Measurements from ENCODE around the gene PLSCR5. TPM values are rescaled to one million over a fixed set of nuclear protein-coding genes. Genes with fewer than 3 reads are reported as not detected.

The PLSCR5 gene
- total and polyA plus RNA-seq, 9 donors, result not detected

GRCh38 chr3:146634346-146634745 lies 29.2 kb upstream of the PLSCR5 start:
- no peak overlapping the region for H3K4me3 ChIP-seq (ENCODE audit: low read length)
- 70% methylated on average over 1 of the region's 3 CpGs for WGBS (ENCODE audit: insufficient coverage)

GRCh38 chr3:146628671-146629070 lies 23.5 kb upstream of the PLSCR5 start:
- Histone ChIP-seq H3K4me3 (ENCODE audit: low read length) (no peak overlapping the region), H3K36me3 (ENCODE audit: control insufficient read depth, insufficient read depth, low read length) (no peaks in the 10 kb centered on the region), H3K9me3 (replicated peaks; ENCODE audit: control insufficient read depth, low read depth, low read length) (no peaks in the 10 kb centered on the region), H3K27me3 (ENCODE audit: control insufficient read depth, insufficient read depth, low read length) (no peaks in the 10 kb centered on the region), H3K27ac (ENCODE audit: low read length) (no peak overlapping the region), H3K4me1 (ENCODE audit: control insufficient read depth, insufficient read depth, low read length) (no peaks in the 10 kb centered on the region)
- no peak for DNase-seq

More at GRCh38 chr3:146634346-146634745, 29.2 kb upstream of the PLSCR5 start:
- DNase-seq, result no peak
- no peaks in the 10 kb centered on the region for H3K27me3 ChIP-seq (ENCODE audit: control insufficient read depth, insufficient read depth, low read length)
- no peak overlapping the region for H3K27ac ChIP-seq (ENCODE audit: low read length)
- H3K9me3 ChIP-seq (replicated peaks; ENCODE audit: control insufficient read depth, low read depth, low read length), result no peaks in the 10 kb centered on the region
- H3K4me1 ChIP-seq (ENCODE audit: control insufficient read depth, insufficient read depth, low read length), result no peaks in the 10 kb centered on the region
- no peaks in the 10 kb centered on the region for H3K36me3 ChIP-seq (ENCODE audit: control insufficient read depth, insufficient read depth, low read length)

- WGBS (ENCODE audit: insufficient coverage), result 76% methylated on average over 4 of the region's 8 CpGs
- no peaks in the 10 kb centered on the region for H3K4me1 ChIP-seq (ENCODE audit: control insufficient read depth, insufficient read depth, low read length)
- H3K4me3 ChIP-seq (ENCODE audit: low read length), result no peak overlapping the region
- no peaks in the 10 kb centered on the region for H3K27me3 ChIP-seq (ENCODE audit: control insufficient read depth, insufficient read depth, low read length)
- H3K27ac ChIP-seq (ENCODE audit: low read length), result no peak overlapping the region
- no peak for DNase-seq
- no peaks in the 10 kb centered on the region for H3K9me3 ChIP-seq (replicated peaks; ENCODE audit: control insufficient read depth, low read depth, low read length)
- no peaks in the 10 kb centered on the region for H3K36me3 ChIP-seq (ENCODE audit: control insufficient read depth, insufficient read depth, low read length)
Observed at GRCh38 chr3:146626403-146627122, 21.4 kb upstream of the PLSCR5 start.

DNA sequence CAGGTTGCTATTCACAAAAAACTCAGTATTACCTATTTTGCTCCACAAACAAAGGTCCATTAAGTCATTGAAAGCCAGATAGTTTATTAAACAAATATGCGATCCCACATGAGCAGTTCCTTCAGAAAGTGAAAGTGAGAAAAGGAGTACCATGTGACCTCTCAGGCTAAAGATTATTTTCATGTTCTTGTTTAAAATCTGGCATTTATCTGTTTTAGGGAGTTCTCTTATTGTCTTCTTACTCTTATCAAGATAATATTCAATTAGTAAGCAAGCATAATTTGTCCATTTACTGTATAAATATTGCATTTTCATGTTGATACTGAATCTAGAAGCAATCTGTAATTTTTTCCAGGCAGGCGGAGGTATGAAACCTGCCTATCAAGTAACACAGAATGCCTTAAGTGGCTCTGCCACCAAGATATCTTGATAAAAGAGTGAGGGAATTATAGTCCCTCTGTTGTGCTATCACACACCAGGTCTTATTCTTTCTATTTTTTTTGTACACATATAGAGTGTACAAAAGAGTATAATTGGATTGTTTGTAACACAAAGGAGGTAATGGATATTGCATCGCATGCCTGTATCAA lies 20.1 kb upstream of the PLSCR5 start:
- Histone ChIP-seq H3K27ac (ENCODE audit: low read length) (no peak overlapping the region), H3K27me3 (ENCODE audit: control insufficient read depth, insufficient read depth, low read length) (no peaks in the 10 kb centered on the region), H3K36me3 (ENCODE audit: control insufficient read depth, insufficient read depth, low read length) (no peaks in the 10 kb centered on the region), H3K4me1 (ENCODE audit: control insufficient read depth, insufficient read depth, low read length) (no peaks in the 10 kb centered on the region), H3K9me3 (replicated peaks; ENCODE audit: control insufficient read depth, low read depth, low read length) (no peaks in the 10 kb centered on the region), H3K4me3 (ENCODE audit: low read length) (no peak overlapping the region)
- DNase-seq, result peak; percentile 16
- no CpG with 5 or more reads among the region's 3 CpGs for WGBS (ENCODE audit: insufficient coverage)

DNA sequence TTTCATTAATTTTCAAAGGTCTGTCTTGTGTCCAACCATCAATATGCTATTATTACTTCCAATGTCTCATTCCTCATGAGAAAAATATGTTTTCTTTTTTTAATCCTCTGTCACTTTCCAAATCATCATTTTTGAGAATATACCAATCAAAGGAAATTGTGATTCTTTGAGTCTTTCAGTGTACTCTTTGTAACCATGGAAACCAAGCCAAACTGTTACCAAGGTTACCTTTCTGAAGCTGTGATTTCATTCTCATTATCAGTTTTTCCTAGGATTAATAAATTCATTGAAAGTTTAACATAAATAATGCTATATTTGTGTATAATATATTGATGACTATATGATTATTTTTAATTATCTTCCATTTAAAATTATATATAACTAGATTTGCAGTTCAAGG lies 16.6 kb upstream of the PLSCR5 start:
- H3K27me3 ChIP-seq (ENCODE audit: control insufficient read depth, insufficient read depth, low read length), result no peaks in the 10 kb centered on the region
- no peak overlapping the region for H3K27ac ChIP-seq (ENCODE audit: low read length)
- no peaks in the 10 kb centered on the region for H3K9me3 ChIP-seq (replicated peaks; ENCODE audit: control insufficient read depth, low read depth, low read length)
- no peaks in the 10 kb centered on the region for H3K36me3 ChIP-seq (ENCODE audit: control insufficient read depth, insufficient read depth, low read length)
- H3K4me3 ChIP-seq (ENCODE audit: low read length), result no peak overlapping the region
- no peaks in the 10 kb centered on the region for H3K4me1 ChIP-seq (ENCODE audit: control insufficient read depth, insufficient read depth, low read length)
- DNase-seq, result no peak

- Histone ChIP-seq H3K9me3 (replicated peaks; ENCODE audit: control insufficient read depth, low read depth, low read length) (no peaks in the 10 kb centered on the region), H3K4me3 (ENCODE audit: low read length) (no peak overlapping the region), H3K4me1 (ENCODE audit: control insufficient read depth, insufficient read depth, low read length) (no peaks in the 10 kb centered on the region), H3K27me3 (ENCODE audit: control insufficient read depth, insufficient read depth, low read length) (no peaks in the 10 kb centered on the region), H3K36me3 (ENCODE audit: control insufficient read depth, insufficient read depth, low read length) (no peaks in the 10 kb centered on the region), H3K27ac (ENCODE audit: low read length) (no peak overlapping the region)
- WGBS (ENCODE audit: insufficient coverage), result no CpG with 5 or more reads among the region's 2 CpGs
- DNase-seq, result no peak
Observed at GRCh38 chr3:146612015-146612414, 6.9 kb upstream of the PLSCR5 start.

DNA sequence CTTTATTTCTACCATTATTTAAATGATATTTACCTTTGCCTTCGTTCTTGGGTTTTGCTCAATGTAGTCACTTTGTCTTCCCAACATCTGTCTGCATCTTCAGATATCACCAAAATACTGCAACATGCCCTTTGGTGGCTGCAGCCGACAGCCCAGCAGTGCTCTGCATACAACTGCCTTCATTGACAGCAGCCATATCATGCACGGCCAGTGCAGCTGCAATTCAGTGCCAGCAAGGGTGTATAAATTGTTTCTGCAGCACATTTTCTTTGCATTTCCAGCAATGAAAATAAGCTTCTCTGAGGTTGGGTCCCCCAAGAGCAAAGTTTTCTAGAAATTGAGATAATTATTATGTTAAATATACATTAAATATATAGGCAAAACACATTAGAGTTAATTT lies 6.0 kb upstream of the PLSCR5 start:
- DNase-seq, result no peak
- H3K27me3 ChIP-seq (ENCODE audit: control insufficient read depth, insufficient read depth, low read length), result no peaks in the 10 kb centered on the region
- H3K9me3 ChIP-seq (replicated peaks; ENCODE audit: control insufficient read depth, low read depth, low read length), result no peaks in the 10 kb centered on the region
- WGBS (ENCODE audit: insufficient coverage), result 86% methylated on average over 1 of the region's 3 CpGs
- H3K27ac ChIP-seq (ENCODE audit: low read length), result no peak overlapping the region
- H3K36me3 ChIP-seq (ENCODE audit: control insufficient read depth, insufficient read depth, low read length), result no peaks in the 10 kb centered on the region
- no peaks in the 10 kb centered on the region for H3K4me1 ChIP-seq (ENCODE audit: control insufficient read depth, insufficient read depth, low read length)
- no peak overlapping the region for H3K4me3 ChIP-seq (ENCODE audit: low read length)

GRCh38 chr3:146598535-146598934 lies 6.6 kb downstream of the PLSCR5 start:
- no peaks in the 10 kb centered on the region for H3K4me1 ChIP-seq (ENCODE audit: control insufficient read depth, insufficient read depth, low read length)
- H3K4me3 ChIP-seq (ENCODE audit: low read length), result no peak overlapping the region
- no CpG with 5 or more reads among the region's 3 CpGs for WGBS (ENCODE audit: insufficient coverage)
- no peak overlapping the region for H3K27ac ChIP-seq (ENCODE audit: low read length)
- no peaks in the 10 kb centered on the region for H3K9me3 ChIP-seq (replicated peaks; ENCODE audit: control insufficient read depth, low read depth, low read length)
- H3K27me3 ChIP-seq (ENCODE audit: control insufficient read depth, insufficient read depth, low read length), result no peaks in the 10 kb centered on the region
- DNase-seq, result peak; percentile 86
- no peaks in the 10 kb centered on the region for H3K36me3 ChIP-seq (ENCODE audit: control insufficient read depth, insufficient read depth, low read length)

DNA sequence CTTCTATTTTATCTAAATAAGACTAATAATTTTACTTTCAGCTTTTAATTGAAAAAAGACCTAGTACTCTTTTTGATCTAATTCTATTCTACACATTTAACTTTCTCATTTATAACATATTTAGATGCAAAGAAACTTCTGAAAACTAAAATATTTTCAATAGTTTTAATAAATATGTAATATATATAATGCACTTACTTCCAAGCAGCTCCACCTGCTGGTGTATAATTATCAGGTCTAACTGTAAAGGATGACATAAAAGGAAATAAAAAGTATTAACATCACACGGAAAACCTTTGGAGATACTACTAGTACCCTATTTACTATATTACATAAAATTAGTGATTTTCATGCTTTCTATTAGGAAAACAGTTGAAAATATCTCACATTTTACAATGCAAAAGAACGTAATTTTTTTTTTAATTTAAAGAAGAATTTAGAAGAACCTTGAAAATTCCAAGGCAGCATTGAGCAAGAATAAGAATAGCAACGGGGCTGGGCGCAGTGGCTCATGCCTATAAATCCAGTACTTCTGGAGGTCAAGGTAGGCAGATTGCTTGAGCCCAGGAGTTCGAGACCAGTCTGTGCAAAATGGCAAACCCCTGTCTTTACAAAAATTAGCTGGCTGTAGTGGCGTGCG lies 10.2 kb downstream of the PLSCR5 start:
- 89% methylated on average over 4 of the region's 7 CpGs for WGBS (ENCODE audit: insufficient coverage)
- H3K27ac ChIP-seq (ENCODE audit: low read length), result no peak overlapping the region
- no peaks in the 10 kb centered on the region for H3K4me1 ChIP-seq (ENCODE audit: control insufficient read depth, insufficient read depth, low read length)
- H3K9me3 ChIP-seq (replicated peaks; ENCODE audit: control insufficient read depth, low read depth, low read length), result no peaks in the 10 kb centered on the region
- no peaks in the 10 kb centered on the region for H3K36me3 ChIP-seq (ENCODE audit: control insufficient read depth, insufficient read depth, low read length)
- H3K27me3 ChIP-seq (ENCODE audit: control insufficient read depth, insufficient read depth, low read length), result no peaks in the 10 kb centered on the region
- DNase-seq, result peak; percentile 14
- H3K4me3 ChIP-seq (ENCODE audit: low read length), result no peak overlapping the region

DNA sequence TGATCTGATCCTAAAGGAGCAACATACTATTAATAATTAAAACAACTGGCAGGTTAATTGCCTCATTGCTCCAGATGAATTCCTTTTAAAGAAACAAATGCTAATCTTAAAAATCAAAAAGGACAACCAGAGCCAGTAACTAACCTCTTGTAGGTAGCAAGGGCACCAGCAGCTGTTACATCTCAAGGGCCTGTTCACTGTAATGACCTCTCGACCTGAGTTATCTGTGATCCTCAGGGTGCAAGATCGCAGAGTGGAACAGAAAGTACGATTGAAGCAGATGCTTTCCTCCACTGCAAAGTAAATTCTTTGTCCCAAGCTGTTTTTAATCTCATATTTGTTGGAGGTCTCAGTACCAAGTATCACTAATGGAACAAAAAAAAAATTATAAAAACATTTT lies 11.4 kb downstream of the PLSCR5 start:
- DNase-seq, result no peak
- Histone ChIP-seq H3K27me3 (ENCODE audit: control insufficient read depth, insufficient read depth, low read length) (no peaks in the 10 kb centered on the region), H3K9me3 (replicated peaks; ENCODE audit: control insufficient read depth, low read depth, low read length) (no peaks in the 10 kb centered on the region), H3K27ac (ENCODE audit: low read length) (no peak overlapping the region), H3K36me3 (ENCODE audit: control insufficient read depth, insufficient read depth, low read length) (no peaks in the 10 kb centered on the region), H3K4me3 (ENCODE audit: low read length) (no peak overlapping the region), H3K4me1 (ENCODE audit: control insufficient read depth, insufficient read depth, low read length) (no peaks in the 10 kb centered on the region)
- WGBS (ENCODE audit: insufficient coverage), result no CpG with 5 or more reads among the region's 3 CpGs
